Stimulated activated CD4-positive, alpha-beta T cell treated with anti-CD3 and anti-CD28 coated beads, TNF-alpha, amount 100 ng/mL, for 48 hours (primary cell): Measurements from ENCODE around the gene PTPRJ.
"Not testable (repeated sequence)": the region's sequence is repeated elsewhere in the genome, so short reads cannot be mapped to it uniquely, and the experiment has no call there.

Source experiments
- DNase-seq, 3 donors: peaks; one replicate each; pipeline ENCODE4 v3.0.0-alpha.2; 2020; ENCODE audit warnings: low read depth in 3 of 3

The PTPRJ gene

GRCh38 chr11:48162885-48163268, 182.5 kb downstream of the PTPRJ start:
- no peak for DNase-seq

GRCh38 chr11:48163360-48164100, 183.2 kb downstream of the PTPRJ start:
- no peak for DNase-seq

- DNase-seq = no peak
Observed at GRCh38 chr11:48164836-48165235, 184.5 kb downstream of the PTPRJ start.

GRCh38 chr11:48165426-48165825, 185.1 kb downstream of the PTPRJ start:
- no peak for DNase-seq

GRCh38 chr11:48167380-48167779, 187.0 kb downstream of the PTPRJ start:
- no peak for DNase-seq

GRCh38 chr11:48168815-48169214, 188.5 kb downstream of the PTPRJ start:
- no peak for DNase-seq

- no peak for DNase-seq
Observed at GRCh38 chr11:48169259-48169658, 188.9 kb downstream of the PTPRJ start.

GRCh38 chr11:48169717-48170116, 189.4 kb downstream of the PTPRJ start:
- DNase-seq = no peak

- no peak for DNase-seq
Observed at GRCh38 chr11:48170241-48171233, 190.2 kb downstream of the PTPRJ start.

GRCh38 chr11:48172818-48173609, 192.7 kb downstream of the PTPRJ start:
- peak; percentile 44 to 56 (median 48) for DNase-seq

GRCh38 chr11:48177661-48178060, 197.3 kb downstream of the PTPRJ start:
- no peak for DNase-seq

GRCh38 chr11:48180627-48181026, 200.3 kb downstream of the PTPRJ start:
- DNase-seq = no peak

GRCh38 chr11:48182860-48183526, 202.6 kb downstream of the PTPRJ start:
- DNase-seq = no peak

- DNase-seq = no peak
Observed at GRCh38 chr11:48184452-48184851, 204.1 kb downstream of the PTPRJ start.

- not testable (repeated sequence) for DNase-seq
Observed at GRCh38 chr11:48190906-48191654, 210.7 kb downstream of the PTPRJ start.

- DNase-seq = no peak
Observed at GRCh38 chr11:48193876-48194275, 213.5 kb downstream of the PTPRJ start.

- no peak for DNase-seq
Observed at GRCh38 chr11:48207881-48208280, 227.5 kb downstream of the PTPRJ start.

- DNase-seq = no peak
Observed at GRCh38 chr11:48210052-48210451, 229.7 kb downstream of the PTPRJ start.

GRCh38 chr11:48216510-48216909, 236.2 kb downstream of the PTPRJ start, which contains the start of gene OR4B1:
OR4B1 (plus strand) TSS chr11:48216810; CDS start chr11:48216810, 0 bp downstream.
- no peak for DNase-seq
